ENCODE measurements around the gene AAMDC.

DNA sequence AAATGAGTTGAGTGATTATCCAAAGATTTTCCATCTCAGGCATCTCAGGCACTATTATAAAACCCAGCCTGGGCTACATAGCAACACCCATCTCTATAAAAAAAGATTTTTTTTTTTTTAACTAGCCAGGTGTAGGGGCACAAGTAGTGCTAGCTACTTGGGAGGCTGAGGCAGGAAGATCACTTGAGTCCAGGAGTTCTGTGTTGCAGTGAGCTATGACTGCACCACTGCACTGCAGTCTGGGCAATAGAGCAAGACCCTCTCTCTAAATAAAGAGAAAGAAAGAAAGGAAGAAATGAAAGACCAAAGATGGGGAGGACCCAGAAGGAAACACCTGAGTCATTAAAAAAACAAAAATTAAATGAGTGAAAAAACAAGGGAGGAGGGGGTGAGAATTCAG lies 14.5 kb upstream of the AAMDC start:
- no peak for TF ChIP-seq CTCF (IDR thresholded peaks at IDR 0.05)
- no peak for TF ChIP-seq POLR2A (IDR thresholded peaks at IDR 0.05)

Data from right lobe of liver (tissue), 4 donors.